Ectodermal cell (in vitro differentiated cells): ENCODE results near the gene PPM1K.

Experiments
- H3K27ac ChIP-seq: 2 replicates; pipeline ENCODE4 v1.7.0; 2013; ENCODE audit warnings: mild to moderate bottlenecking, low read depth, low read length; ENCODE audit not compliant: insufficient read depth, poor library complexity, severe bottlenecking
- H3K27me3 ChIP-seq: 2 replicates; pipeline ENCODE4 v1.7.0; 2013; ENCODE audit warnings: mild to moderate bottlenecking, low read length; ENCODE audit not compliant: insufficient read depth, control insufficient read depth, poor library complexity, severe bottlenecking
- H3K36me3 ChIP-seq: one replicate; pipeline ENCODE4 v1.7.0; 2013; ENCODE audit warnings: low read length; ENCODE audit not compliant: control insufficient read depth, insufficient read depth
- H3K4me1 ChIP-seq: one replicate; pipeline ENCODE4 v1.7.0; 2013; ENCODE audit warnings: low read length; ENCODE audit not compliant: control insufficient read depth, insufficient read depth
- H3K4me3 ChIP-seq: 2 replicates; pipeline ENCODE4 v1.7.0; 2013; ENCODE audit warnings: low read depth, low read length, control low read depth; ENCODE audit not compliant: insufficient read depth
- H3K9me3 ChIP-seq: 2 replicates; pipeline ENCODE4 v1.7.0; 2013; ENCODE audit warnings: mild to moderate bottlenecking, low read length, moderate library complexity; ENCODE audit not compliant: control insufficient read depth
- WGBS, 2 experiments: methylation state at CpG; one replicate each; pipeline ENCODE4 v1.1.7; 2013; ENCODE audit warnings: missing lambda C conversion rate in 2 of 2; 5-methylcytosine and 5-hydroxymethylcytosine counted together

PPM1K gene

GRCh38 chr4:88223516-88223915 lies 60.8 kb downstream of the PPM1K start:
- H3K9me3 ChIP-seq: no peaks in the 10 kb centered on the region
- H3K4me3 ChIP-seq: no peak overlapping the region
- no peak overlapping the region for H3K27ac ChIP-seq
- H3K27me3 ChIP-seq: no peaks in the 10 kb centered on the region
- 93 to 96% methylated on average over 1 of the region's 1 CpG for WGBS, 2 experiments
- H3K4me1 ChIP-seq: no peaks in the 10 kb centered on the region
- H3K36me3 ChIP-seq: no peaks in the 10 kb centered on the region

GRCh38 chr4:88219099-88219498 lies 65.3 kb downstream of the PPM1K start:
- Histone ChIP-seq H3K4me1 (no peaks in the 10 kb centered on the region), H3K27me3 (no peaks in the 10 kb centered on the region), H3K36me3 (no peaks in the 10 kb centered on the region), H3K4me3 (no peak overlapping the region), H3K9me3 (no peaks in the 10 kb centered on the region), H3K27ac (no peak overlapping the region)
- 10 to 22% methylated on average over 4 of the region's 5 CpGs for WGBS, 2 experiments

GRCh38 chr4:88217169-88217568 lies 67.2 kb downstream of the PPM1K start:
- H3K9me3 ChIP-seq: no peaks in the 10 kb centered on the region
- no peak overlapping the region for H3K4me3 ChIP-seq
- H3K36me3 ChIP-seq: no peaks in the 10 kb centered on the region
- no peaks in the 10 kb centered on the region for H3K27me3 ChIP-seq
- no peaks in the 10 kb centered on the region for H3K4me1 ChIP-seq
- H3K27ac ChIP-seq: no peak overlapping the region
- WGBS, 2 experiments: 88 to 91% methylated on average over 4 of the region's 4 CpGs

- 93 to 94% methylated on average over 6 of the region's 6 CpGs for WGBS, 2 experiments
- Histone ChIP-seq H3K36me3 (no peaks in the 10 kb centered on the region), H3K4me1 (no peaks in the 10 kb centered on the region), H3K27me3 (no peaks in the 10 kb centered on the region), H3K27ac (no peak overlapping the region), H3K4me3 (no peak overlapping the region), H3K9me3 (no peaks in the 10 kb centered on the region)
Measured at GRCh38 chr4:88216395-88216794, 68.0 kb downstream of the PPM1K start.

- Histone ChIP-seq H3K4me3 (no peak overlapping the region), H3K36me3 (no peaks in the 10 kb centered on the region), H3K4me1 (no peaks in the 10 kb centered on the region), H3K27me3 (no peaks in the 10 kb centered on the region), H3K9me3 (no peaks in the 10 kb centered on the region), H3K27ac (no peak overlapping the region)
- 94 to 97% methylated on average over 2 of the region's 2 CpGs for WGBS, 2 experiments
Measured at GRCh38 chr4:88215351-88215750, 69.0 kb downstream of the PPM1K start.

- Histone ChIP-seq H3K36me3 (no peaks in the 10 kb centered on the region), H3K4me3 (no peak overlapping the region), H3K27ac (no peak overlapping the region), H3K9me3 (no peaks in the 10 kb centered on the region), H3K27me3 (no peaks in the 10 kb centered on the region), H3K4me1 (no peaks in the 10 kb centered on the region)
- WGBS, 2 experiments: 69 to 73% methylated on average over 4 of the region's 4 CpGs
Measured at GRCh38 chr4:88212253-88212561, 72.2 kb downstream of the PPM1K start.

GRCh38 chr4:88211473-88212252 lies 72.7 kb downstream of the PPM1K start:
- Histone ChIP-seq H3K9me3 (no peaks in the 10 kb centered on the region), H3K27ac (no peak overlapping the region), H3K36me3 (no peaks in the 10 kb centered on the region), H3K27me3 (no peaks in the 10 kb centered on the region), H3K4me3 (no peak overlapping the region), H3K4me1 (no peaks in the 10 kb centered on the region)
- WGBS, 2 experiments: 70 to 71% methylated on average over 18 of the region's 18 CpGs

- no peaks in the 10 kb centered on the region for H3K9me3 ChIP-seq
Measured at GRCh38 chr4:88208156-88208555, 76.2 kb downstream of the PPM1K start.

More at GRCh38 chr4:88208156-88208555, 76.2 kb downstream of the PPM1K start:
- Histone ChIP-seq H3K4me3 (no peak overlapping the region), H3K27me3 (no peaks in the 10 kb centered on the region), H3K36me3 (no peaks in the 10 kb centered on the region), H3K27ac (no peak overlapping the region), H3K4me1 (no peaks in the 10 kb centered on the region)
- 74 to 75% methylated on average over 3 to 4 of the region's 4 CpGs for WGBS, 2 experiments
